Measurements from ENCODE around the gene SLC37A1.

Gene SLC37A1

GRCh38 chr21:42578761-42579415, 65.2 kb downstream of the SLC37A1 start:
- DNase-seq (ENCODE audit: low spot score), result no peak

GRCh38 chr21:42579456-42580075, 65.9 kb downstream of the SLC37A1 start:
- DNase-seq (ENCODE audit: low spot score), result no peak

GRCh38 chr21:42580076-42580792, 66.6 kb downstream of the SLC37A1 start:
- no peak for DNase-seq (ENCODE audit: low spot score)

- no peak for DNase-seq (ENCODE audit: low spot score)
Measured at GRCh38 chr21:42580793-42581321, 67.2 kb downstream of the SLC37A1 start.

- no peak for DNase-seq (ENCODE audit: low spot score)
Measured at GRCh38 chr21:42581336-42581992, 67.8 kb downstream of the SLC37A1 start.

GRCh38 chr21:42581993-42582786, 68.5 kb downstream of the SLC37A1 start:
- no peak for DNase-seq (ENCODE audit: low spot score)

- no peak for DNase-seq (ENCODE audit: low spot score)
Measured at GRCh38 chr21:42582787-42583476, 69.3 kb downstream of the SLC37A1 start.

- DNase-seq (ENCODE audit: low spot score), result no peak
Measured at GRCh38 chr21:42583477-42584295, 70.0 kb downstream of the SLC37A1 start.

GRCh38 chr21:42584296-42584641, 70.6 kb downstream of the SLC37A1 start:
- DNase-seq (ENCODE audit: low spot score), result no peak

GRCh38 chr21:42585881-42586280, 72.2 kb downstream of the SLC37A1 start:
- no peak for DNase-seq (ENCODE audit: low spot score)

- no peak for DNase-seq (ENCODE audit: low spot score)
Measured at GRCh38 chr21:42586406-42586805, 72.8 kb downstream of the SLC37A1 start.

GRCh38 chr21:42587036-42587435, 73.4 kb downstream of the SLC37A1 start:
- no peak for DNase-seq (ENCODE audit: low spot score)

GRCh38 chr21:42590431-42591131, 76.9 kb downstream of the SLC37A1 start:
- no peak for DNase-seq (ENCODE audit: low spot score)

- DNase-seq (ENCODE audit: low spot score), result no peak
Measured at GRCh38 chr21:42591170-42591869, 77.7 kb downstream of the SLC37A1 start.

GRCh38 chr21:42592156-42592820, 78.6 kb downstream of the SLC37A1 start:
- no peak for DNase-seq (ENCODE audit: low spot score)

GRCh38 chr21:42593007-42593814, 79.6 kb downstream of the SLC37A1 start:
- peak; percentile 54 for DNase-seq (ENCODE audit: low spot score)

GRCh38 chr21:42594616-42595282, 81.1 kb downstream of the SLC37A1 start:
- DNase-seq (ENCODE audit: low spot score), result no peak

Measured in pons (tissue), 1 donor.